DMS53 treated with DMSO at 0.1 percent for 48 hours (cell line): ENCODE results near the gene LMBR1.
"Not testable (repeated sequence)": the region's sequence is repeated elsewhere in the genome, so short reads cannot be mapped to it uniquely, and the experiment has no call there.

ENCODE experiments used
- DNase-seq: peaks from one replicate; lab custom pipeline; 2025; ENCODE audit not compliant: unreplicated experiment; lab: John Stamatoyannopoulos, UW

LMBR1 gene

DNA sequence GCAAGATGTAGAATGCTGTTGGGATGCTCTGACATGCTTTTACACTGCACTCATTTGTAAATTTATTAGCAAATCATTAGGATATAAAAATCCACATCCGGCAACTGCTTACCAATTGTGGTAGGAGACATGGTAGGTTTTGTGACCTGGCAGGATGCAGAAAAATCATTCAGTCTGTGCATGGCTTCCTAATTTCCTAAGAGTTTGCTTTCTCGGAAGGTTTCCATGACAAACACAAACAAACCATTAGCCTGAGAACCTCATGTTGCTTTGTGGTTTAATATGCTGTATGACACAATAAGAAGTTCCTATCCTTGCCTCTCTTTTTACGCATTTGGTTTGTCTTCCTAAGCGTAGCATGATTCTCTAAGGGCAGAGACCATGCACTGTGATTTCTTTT lies 14.7 kb upstream of the LMBR1 start:
- DNase-seq: no peak

DNA sequence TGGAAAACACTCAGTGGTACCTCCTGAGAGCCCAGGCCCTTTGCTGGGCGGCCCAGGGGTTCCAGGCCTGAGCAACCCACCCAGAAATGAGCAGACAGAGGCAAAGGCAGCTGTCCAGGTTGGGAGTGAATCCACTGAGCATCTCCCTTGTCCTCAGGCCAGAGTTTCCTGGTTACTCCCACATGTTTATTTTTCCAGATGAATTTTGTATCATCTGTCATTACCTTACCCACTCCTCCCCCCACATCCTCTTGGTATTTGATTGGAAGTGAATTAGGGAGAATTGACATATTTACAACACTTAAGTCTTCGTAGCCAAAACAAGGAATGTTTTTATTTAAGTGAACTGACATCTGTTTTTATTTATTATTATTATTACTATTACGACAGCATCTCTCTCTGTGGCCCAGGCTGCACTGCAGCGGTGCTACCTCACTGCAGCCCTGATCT lies 13.2 kb upstream of the LMBR1 start:
- DNase-seq: no peak

DNA sequence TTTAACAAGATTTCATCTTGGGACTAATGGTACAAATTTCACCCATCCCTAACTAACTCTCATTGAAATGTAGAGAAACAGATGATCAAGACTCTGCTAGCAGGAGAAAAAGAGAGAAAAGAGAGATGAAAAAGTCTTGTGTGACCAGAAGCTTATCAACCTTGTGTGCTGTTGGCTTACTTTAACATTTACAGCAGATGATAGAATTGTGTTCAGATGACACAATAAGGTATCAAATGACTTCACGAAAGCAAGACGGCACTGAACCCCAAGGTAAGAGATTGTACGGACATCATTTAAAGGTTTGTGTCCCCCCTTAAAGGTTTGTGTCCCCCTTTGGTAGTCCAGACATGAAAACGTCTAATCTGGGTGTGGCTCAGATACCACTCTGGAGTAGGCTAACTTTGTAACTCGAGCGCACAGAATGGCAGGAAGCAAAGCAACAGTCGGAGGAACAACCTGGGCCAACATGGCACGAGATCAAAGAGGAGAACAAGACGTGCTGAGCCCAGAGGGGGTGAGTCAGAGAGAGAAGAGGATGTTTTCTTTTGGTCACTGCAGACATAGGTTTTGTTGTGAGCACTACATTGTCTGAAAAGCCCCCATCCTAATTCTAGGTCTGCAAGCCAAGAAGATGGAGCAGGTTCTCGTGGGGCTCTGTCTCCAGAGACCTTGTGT lies 10.4 kb upstream of the LMBR1 start:
- peak; percentile 23 for DNase-seq

DNA sequence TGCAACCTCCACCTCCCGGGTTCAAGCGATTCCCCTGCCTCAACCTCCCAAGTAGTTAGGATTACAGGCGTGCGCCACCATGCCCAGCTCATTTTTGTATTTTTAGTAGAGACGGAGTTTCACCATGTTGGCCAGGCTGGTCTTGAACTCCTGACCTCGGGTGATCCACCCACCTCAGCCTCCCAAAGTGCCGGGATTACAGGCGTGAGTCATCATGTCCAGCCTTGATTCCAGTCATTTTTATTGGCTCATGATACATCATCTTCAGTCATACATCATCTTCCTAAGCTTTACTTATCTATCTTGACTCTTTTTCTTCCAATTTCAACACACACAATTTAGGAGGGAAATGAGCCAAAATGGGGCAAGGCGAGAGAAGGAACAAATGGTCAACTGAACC lies 7.1 kb upstream of the LMBR1 start:
- not testable (repeated sequence) for DNase-seq

DNA sequence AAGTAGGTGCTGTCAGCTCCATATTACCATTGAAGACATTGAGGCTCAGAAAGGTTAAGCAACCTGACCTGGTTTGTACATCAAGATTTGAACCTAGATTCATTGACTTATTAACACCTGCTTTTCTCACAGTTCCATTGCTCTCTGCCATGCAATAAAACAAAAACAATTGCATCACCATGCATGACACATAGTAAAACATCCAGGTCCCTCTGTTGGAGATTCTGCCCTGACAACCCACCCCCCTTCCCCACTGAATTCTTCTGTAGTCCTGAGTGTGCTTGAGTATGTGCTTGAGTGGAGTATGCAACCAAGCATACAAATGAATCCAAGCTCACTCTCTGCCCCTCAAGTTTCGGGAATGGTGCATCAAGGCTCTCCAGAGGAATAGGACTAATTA lies 6.0 kb upstream of the LMBR1 start:
- no peak for DNase-seq

DNA sequence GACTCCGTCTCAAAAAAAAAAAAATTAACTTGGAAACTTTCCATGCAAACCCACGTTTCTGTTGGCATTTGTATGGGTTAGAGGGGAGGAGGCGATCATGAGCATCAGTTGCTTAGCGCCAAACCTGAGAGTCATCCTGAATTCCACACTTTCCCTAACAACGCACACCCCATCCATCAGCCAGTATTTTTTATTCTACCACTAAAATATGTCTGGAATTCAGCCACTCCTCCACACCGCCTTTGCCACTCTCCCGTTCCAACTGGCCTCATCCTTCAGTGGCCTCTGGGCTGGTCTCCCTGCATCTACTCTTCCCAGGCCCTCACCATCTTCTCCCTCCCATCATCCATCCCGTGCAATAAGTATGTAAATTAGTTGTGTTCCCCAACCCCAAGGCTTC lies 4.7 kb upstream of the LMBR1 start:
- no peak for DNase-seq

DNA sequence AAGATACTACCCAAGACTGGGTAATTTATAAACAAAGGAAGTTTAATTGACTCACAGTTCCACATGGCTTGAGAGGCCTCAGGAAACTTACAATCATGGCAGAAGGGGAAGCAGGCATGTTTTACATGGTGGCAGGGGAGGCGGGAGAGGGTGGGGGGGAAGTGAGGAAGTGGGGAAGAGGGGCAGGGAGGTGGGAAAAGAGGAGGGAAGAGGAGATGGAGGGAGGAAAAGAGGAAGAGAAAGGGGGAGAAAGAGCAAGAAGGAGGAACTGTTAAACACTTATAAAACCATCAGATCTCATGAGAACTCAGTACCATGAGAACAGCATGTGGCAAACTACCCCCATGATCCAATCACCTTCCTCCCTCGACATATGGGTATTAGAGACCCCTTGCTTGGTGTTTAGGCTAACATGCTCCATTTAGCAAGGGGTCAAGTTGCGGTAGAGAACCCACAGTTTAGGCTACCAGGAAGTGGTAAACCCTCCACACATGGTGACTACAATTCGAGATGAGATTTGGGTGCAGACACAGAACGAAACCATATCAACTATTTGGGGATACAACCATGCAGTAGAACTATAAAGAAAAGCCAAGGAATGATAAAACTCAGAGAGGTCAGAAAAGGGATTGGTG lies 3.5 kb upstream of the LMBR1 start:
- no peak for DNase-seq

DNA sequence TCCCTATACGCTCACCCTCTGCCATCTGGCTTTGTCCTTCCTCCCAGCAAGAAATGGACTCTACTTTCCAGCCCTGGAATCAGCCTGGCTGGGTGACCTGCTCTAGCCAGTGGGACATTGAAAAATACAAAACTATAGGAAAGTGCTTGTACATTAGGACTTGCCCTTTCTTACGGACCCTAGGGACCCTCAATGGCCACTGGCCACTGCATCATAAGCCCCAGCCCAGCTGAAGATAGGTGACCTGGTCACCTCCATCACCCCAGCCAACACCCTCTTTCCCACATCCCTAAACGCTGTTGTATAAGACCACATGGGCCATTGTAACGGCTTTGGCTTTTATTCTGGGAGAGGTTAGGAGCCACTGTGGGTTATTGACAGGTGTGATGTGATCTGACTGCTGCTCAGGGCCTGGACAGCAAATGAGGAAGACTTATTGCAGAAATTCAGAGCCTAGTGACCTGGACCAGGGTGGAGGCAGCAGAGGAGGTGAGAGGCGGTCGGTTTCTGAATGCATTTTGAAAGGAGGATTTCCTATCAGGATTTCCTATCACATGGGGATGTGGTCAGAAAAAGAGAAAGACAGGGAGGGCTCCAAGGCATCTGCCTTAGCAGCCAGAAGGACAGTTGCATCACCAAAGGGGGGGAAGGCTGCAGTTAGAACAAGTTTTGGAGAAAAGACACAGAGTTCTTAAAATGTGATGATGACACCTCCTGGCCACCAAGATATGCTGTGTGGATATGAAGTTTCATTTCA lies 2.2 kb upstream of the LMBR1 start:
- DNase-seq: no peak

DNA sequence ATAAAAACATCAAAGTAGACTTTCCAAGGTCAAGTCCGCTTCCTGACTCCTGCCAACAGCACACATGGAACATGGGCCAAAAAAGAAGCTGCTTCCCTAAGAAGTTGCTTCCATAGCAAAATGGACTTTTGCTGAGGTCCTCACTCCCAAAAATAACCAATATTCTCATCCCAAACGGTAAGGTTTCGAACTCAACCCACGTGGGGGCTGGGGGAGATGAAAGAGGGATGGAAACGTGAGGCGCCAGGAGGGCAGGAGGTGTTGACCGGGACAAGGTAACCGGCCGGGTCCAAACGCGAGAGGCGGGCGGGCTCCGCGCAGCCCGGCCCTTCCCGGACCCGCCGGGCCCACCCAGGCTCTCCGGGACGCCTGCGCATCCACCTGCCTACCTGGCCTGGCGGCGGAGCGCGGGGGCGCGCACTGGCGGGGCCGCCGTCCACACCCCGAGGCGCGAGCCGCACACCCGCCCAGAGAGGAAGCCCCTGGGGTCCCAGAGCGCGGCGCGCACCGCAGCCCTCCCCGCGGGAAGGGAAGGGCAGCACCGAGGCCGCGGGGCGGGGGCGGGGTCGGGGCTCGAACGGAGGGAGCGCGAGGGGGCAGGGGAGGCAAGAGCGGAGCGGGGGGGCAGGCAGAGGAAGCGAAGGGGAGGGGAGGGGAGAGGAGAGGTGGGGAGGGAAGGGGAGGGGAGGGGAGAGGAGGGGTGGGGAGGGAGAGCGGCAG lies 742 bp downstream of the LMBR1 start:
- no peak for DNase-seq

DNA sequence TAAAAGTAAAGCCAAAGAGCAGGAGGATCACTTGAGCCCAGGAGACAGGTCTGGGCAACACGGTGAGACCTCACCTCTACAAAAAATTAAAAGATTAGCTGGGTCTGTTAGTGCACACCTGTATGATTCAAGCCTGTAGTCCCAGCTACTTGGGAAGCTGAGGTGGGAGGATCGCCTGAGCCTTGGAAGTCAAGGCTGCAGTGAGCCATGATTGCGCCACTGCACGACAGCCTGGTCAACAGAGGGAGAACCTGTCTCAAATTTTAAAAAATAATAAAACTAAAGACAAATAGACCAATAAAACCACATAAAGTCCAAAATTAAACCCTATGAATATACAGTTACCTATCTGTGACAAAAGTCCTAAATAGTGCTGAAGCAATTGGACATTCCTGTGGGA lies 3.2 kb downstream of the LMBR1 start:
- DNase-seq: no peak

DNA sequence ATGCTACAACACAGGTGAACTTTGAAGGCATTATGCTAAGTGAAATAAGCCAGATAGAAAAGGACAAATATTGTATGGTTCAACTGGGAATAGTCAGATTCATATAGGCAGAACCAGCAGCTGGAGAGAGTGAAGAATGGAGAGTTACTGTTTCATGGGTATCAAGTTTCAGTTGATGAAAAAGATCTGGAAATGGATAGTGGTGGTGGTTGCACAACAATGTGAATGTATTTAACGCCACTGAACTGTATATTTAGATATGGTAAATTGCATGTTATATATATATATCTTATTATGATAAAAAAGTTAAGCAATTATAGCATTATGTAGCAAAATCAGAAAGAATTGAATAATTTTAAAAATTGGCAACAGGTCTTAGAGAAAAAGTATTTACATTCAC lies 3.9 kb downstream of the LMBR1 start:
- DNase-seq: peak; percentile 27

DNA sequence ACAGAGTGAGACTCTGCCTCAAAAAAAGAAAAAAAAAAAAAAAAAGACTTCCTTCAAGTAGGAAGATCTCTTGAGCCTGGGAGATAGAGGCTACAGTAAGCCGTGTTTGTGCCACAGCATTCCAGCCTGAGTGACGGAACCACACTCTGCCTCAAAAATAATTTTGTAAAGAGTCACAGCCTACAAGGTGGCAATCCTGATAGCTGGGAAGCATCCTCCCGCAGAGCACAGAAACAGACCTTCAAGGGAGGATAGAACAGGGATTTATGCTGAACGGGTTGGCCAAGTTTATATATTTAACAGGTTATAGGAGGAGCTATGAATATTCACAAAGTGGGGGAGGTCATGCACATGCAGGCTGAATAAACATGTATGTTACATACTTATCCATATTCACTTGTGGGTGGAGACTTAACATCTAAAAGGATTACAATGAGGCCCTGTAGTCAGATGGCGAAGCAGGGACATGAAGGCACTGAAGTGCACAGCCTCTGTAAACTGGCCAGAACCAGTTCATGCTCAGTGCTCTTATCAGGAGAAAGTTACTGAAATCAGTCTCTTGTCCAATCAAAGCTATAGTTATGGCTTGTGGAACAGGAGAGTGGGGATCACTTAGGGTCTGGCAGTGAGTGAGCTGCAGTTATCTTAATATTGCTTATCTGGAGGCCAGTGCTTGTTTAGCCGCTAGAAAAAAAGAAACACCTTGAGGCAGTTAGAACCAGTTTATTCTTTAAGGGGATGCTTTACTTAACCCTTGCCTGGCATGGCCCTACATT lies 6.8 kb downstream of the LMBR1 start:
- DNase-seq: no peak

DNA sequence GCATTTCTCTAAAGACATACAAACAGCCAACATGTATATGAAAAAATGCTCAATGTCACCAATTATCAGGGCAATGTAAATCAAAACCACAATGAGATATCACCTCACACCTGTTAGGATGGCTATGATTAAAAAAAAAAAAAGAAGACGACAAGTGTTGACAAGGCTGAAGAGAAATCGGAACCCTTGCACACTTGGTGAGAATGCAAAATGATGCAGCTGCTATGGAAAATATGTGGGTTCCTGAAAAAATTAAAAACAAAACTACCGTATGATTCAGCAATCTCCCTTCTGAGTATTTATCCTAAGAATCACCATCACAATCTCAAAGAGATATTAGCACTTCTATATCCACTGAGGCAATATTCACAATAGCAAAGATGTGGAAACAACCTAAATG lies 11.3 kb downstream of the LMBR1 start:
- no peak for DNase-seq

DNA sequence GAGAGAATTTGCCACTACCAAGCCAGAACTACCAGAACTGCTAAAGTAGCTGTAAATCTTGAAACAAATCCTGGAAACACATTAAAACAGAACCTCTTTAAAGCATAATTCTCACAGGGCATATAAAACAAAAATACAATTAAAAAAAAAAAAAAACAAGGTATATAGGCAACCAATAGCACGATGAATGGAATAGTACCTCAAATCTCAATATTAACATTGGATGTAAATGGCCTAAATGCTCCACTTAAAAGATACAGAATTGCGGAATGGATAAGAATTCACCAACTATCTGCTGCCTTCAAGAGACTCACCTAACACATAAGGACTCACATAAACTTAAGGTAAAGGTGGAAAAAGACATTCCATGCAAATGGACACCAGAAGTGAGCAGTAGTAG lies 17.2 kb downstream of the LMBR1 start:
- DNase-seq: no peak

DNA sequence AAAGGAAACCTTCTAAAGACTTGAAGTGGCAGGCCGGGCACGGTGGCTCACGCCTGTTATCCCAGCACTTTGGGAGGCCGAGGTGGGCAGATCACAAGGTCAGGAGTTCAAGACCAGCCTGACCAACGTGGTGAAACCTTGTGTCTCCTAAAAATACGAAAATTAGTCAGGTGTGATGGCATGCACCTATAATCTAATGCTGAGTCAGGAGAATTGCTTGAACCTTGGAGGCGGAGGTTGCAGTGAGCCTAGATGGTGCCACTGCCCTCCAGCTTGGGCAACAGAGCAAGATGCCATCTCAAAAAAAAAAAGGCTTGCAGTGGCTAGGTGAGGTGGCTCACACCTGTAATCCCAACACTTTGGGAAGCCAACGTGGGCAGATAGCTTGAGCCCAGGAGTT lies 24.6 kb downstream of the LMBR1 start:
- DNase-seq: not testable (repeated sequence)

DNA sequence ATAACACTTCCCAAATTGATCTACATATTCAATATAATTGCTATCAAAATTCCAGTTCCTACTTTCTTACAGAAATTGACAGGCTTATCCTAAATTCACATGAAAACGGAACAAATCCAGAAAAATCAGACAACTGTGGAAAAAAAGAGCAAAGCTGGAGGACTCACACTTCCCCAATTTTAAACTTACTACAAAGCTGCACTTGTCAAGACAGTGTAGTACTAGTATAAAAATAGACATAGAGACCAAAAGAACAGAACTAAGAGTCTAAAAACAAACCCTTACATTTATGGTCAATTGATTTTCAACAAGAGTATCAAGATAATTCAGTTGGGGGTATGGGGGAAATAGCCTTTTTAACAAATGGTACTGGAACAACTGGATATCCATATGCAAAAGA lies 27.5 kb downstream of the LMBR1 start:
- no peak for DNase-seq

DNA sequence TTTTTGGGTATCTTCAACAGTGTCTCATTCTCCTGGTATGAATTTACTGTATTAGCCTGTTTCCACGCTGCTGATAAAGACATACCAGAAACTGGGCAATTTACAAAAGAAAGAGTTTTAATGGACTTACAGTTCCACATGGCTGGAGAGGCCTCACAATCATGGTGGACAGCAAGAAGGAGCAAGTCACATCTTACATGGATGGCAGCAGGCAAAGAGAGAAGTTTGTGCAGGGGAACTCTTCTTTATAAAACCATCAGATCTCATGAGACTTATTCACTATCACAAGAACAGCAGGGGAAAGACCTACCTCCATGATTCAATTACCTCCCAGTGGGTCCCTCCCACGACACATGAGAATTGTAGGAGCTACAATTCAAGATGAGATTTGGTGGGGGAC lies 31.0 kb downstream of the LMBR1 start:
- not testable (repeated sequence) for DNase-seq

DNA sequence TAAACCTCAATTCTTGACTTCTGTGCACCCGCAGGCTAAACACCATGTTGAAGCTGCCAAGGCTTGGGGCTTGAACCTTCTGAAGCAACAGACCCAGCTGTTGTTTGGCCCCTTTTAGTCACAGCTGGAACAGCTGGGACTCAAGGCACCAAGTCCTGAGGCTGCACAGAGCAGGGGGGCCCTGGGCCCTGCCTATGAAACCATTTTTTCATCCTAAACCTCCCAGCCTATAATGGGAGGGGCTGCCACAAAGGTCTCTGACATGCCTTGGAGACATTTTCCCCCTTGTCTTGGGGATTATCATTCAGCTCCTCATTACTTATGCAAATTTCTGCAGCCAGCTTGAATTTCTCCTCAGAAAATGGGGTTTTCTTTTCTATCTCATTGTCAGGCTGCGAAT lies 31.8 kb downstream of the LMBR1 start:
- no peak for DNase-seq

DNA sequence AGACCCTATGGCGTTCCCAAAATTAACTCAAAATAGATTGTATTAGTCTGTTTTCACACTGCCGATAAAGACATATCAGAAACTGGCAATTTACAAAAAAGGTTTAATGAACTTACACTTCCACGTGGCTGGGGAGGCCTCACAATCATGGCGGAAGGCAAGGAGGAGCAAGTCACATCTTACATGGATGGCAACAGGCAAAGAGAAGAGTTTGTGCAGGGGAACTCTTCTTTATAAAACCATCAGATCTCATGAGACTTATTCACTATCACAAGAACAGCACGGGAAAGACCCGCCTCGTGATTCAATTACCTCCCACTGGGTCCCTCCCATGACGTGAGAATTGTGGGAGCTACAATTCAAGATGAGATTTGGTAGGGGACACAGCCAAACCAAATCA lies 32.9 kb downstream of the LMBR1 start:
- not testable (repeated sequence) for DNase-seq

DNA sequence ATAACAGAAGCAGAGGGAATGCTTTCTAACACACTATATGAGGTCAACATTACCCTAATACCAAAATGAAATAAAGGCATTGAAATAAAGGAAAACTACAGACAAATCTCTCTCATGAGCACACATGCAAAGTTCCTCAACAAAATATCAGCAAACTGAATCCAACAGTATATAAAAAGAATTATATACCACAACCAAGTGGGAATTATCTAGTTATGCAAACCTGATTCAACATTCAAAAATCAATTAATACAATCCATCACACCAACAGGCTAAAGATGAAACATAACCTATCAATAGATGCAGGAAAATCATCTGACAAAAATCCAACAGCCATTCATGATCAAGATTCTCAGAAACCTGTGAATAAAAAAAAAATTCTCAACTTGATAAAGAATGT lies 34.5 kb downstream of the LMBR1 start:
- no peak for DNase-seq

DNA sequence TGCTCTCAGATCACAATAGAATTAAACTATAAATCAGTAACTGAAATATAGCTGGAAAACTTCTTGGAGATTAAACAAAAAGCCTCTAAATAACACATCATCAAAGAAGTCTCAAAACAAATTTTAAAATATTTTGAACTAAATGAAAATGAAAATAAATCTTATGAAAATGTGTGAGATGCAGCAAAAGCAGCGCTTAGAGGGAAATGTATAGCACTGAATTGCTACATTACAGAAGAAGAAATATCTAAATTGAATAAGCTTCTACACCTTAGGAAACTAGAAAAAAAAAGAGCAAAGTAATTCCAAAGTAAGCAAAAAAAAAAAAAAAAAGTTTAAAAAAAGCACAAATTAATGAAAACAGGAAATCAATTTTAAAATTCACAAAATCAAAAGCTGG lies 35.2 kb downstream of the LMBR1 start:
- no peak for DNase-seq
